ENCODE data around the gene PEF1. TPM values are rescaled to one million over a fixed set of nuclear protein-coding genes. Genes with fewer than 3 reads are reported as not detected.

Gene PEF1
- total RNA-seq, 2 experiments from 2014 or later: 56.1 to 67.7 TPM

DNA sequence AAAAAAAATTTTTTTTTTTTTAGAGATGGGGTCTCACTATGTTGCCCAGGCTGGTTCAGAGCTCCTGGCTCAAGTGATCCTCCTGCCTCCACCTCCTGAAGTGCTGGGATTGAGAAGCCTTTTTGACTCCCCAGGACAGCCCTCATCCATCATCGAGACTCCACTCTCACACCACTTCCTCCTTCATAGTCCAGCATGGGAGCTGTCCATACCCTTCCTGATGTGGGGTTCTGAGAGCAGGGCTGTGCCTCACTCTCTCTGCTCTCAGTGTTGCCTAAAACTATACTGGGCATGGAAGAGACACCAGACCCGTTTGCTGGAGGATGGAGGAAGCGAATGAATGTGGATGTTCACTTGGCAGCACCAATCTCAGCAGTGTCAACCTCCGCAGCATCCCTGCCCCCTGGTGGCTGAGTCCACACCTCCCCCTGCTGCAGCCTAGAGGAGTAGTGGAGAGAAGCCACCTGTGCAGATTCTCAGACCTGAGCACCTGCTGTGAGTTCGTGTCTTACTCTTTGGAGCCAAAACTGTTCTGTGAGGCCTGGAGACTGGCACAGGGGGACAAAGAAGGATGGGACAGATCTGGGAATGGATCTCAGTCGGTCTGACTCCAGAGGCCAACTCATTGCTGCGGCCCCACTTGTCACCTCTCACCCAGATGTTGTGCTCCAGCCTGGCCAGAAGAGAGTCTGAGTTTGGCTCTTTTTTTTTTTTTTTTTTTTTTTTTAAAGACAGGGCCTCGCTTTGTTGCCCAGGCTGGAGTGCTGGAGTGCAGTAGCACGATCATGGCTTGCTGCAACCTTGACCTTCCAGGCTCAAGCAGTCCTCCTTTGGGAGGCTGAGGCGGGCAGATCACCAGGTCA is 50.7 kb downstream of the PEF1 start:
- H3K79me2 ChIP-seq (ENCODE audit: insufficient read depth, low read depth, low read length): no peaks in the 10 kb centered on the region
- H3K4me1 ChIP-seq (ENCODE audit: insufficient read depth, low read length, poor library complexity, severe bottlenecking): no peaks in the 10 kb centered on the region
- POLR2A ChIA-PET: no interaction called here
- no peak overlapping the region for H3K4me2 ChIP-seq (ENCODE audit: low read length)
- no peak for TF ChIP-seq EZH2phosphoT487 (IDR thresholded peaks at IDR 0.05; ENCODE audit: borderline replicate concordance, low read depth, low read length)
- TF ChIP-seq, protein P1, sequence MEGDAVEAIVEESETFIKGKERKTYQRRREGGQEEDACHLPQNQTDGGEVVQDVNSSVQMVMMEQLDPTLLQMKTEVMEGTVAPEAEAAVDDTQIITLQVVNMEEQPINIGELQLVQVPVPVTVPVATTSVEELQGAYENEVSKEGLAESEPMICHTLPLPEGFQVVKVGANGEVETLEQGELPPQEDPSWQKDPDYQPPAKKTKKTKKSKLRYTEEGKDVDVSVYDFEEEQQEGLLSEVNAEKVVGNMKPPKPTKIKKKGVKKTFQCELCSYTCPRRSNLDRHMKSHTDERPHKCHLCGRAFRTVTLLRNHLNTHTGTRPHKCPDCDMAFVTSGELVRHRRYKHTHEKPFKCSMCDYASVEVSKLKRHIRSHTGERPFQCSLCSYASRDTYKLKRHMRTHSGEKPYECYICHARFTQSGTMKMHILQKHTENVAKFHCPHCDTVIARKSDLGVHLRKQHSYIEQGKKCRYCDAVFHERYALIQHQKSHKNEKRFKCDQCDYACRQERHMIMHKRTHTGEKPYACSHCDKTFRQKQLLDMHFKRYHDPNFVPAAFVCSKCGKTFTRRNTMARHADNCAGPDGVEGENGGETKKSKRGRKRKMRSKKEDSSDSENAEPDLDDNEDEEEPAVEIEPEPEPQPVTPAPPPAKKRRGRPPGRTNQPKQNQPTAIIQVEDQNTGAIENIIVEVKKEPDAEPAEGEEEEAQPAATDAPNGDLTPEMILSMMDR (conservative IDR thresholded peaks at IDR 0.05; ENCODE audit: low read length): peak; percentile 94
- H4K20me1 ChIP-seq (ENCODE audit: insufficient read depth, low read length): no peaks in the 10 kb centered on the region
- CTCF ChIA-PET (ENCODE audit: unreplicated experiment): interaction anchor here (0.6 kb wide), 1 partner anchor 1112 kb away, joined by 3 read pairs; no protein-coding TSS in a partner anchor
- H3K27ac ChIP-seq (ENCODE audit: low read depth, low read length, poor library complexity, severe bottlenecking): no peak overlapping the region
- H3K36me3 ChIP-seq (ENCODE audit: insufficient read depth, low read length): no peaks in the 10 kb centered on the region
- no peaks in the 10 kb centered on the region for H3K9me2 ChIP-seq (ENCODE audit: insufficient read depth, low read length)
- DNase-seq (ENCODE audit: low spot score): peak; percentile 71
- BruUV-seq (replicated peaks): no TSS peak
- no peak overlapping the region for H3K4me3 ChIP-seq (ENCODE audit: low read depth, low read length, poor library complexity, severe bottlenecking)
- no peak overlapping the region for H2AFZ ChIP-seq (ENCODE audit: low read length)
- intact Hi-C loops (cut with micrococcal nuclease; ENCODE audit: unreplicated experiment): loop anchor here (1.0 kb wide), 1 partner anchor 30 kb away; no protein-coding TSS in a partner anchor
- H3K9me3 ChIP-seq (ENCODE audit: low read length): no peaks in the 10 kb centered on the region

DNA sequence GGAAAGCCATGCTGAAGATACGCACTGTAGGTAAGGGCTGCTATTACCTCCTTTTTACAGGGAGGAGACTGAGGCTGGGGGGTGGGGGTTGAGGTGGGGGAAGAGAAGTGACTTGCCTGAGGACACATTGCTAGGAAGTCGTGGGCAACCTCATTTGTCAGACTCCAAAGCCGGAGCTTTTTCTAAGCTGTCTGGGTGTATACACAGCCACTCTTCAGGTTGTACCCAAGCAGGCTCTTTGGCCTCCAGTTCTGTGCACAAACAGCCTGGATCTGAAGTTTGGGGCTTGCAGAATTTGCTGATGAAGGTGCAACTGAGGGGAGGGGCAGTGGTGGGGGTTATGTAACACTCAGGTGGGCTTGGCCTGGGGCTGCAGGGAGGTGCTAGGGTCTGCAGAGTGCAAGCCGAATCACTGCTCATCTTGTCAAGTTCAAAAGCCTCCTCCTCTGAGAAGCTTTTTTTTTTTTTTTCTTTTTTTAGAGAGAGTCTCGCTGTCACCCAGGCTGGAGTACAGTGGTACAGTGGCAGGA is 51.5 kb downstream of the PEF1 start:
- TF ChIP-seq EZH2phosphoT487 (IDR thresholded peaks at IDR 0.05; ENCODE audit: borderline replicate concordance, low read depth, low read length): no peak
- TF ChIP-seq, protein P1 (conservative IDR thresholded peaks at IDR 0.05; ENCODE audit: low read length): no peak
- Histone ChIP-seq H3K9me2 (ENCODE audit: insufficient read depth, low read length) (no peaks in the 10 kb centered on the region), H3K4me2 (ENCODE audit: low read length) (no peak overlapping the region), H3K27ac (ENCODE audit: low read depth, low read length, poor library complexity, severe bottlenecking) (no peak overlapping the region), H3K79me2 (ENCODE audit: insufficient read depth, low read depth, low read length) (no peaks in the 10 kb centered on the region), H3K9me3 (ENCODE audit: low read length) (no peaks in the 10 kb centered on the region), H4K20me1 (ENCODE audit: insufficient read depth, low read length) (no peaks in the 10 kb centered on the region), H3K4me3 (ENCODE audit: low read depth, low read length, poor library complexity, severe bottlenecking) (no peak overlapping the region), H3K4me1 (ENCODE audit: insufficient read depth, low read length, poor library complexity, severe bottlenecking) (no peaks in the 10 kb centered on the region), H2AFZ (ENCODE audit: low read length) (no peak overlapping the region), H3K36me3 (ENCODE audit: insufficient read depth, low read length) (no peaks in the 10 kb centered on the region)
- intact Hi-C loops (cut with micrococcal nuclease; ENCODE audit: unreplicated experiment): no loop called here
- no peak for DNase-seq (ENCODE audit: low spot score)
- POLR2A ChIA-PET: no interaction called here
- CTCF ChIA-PET (ENCODE audit: unreplicated experiment): no interaction called here
- no TSS peak for BruUV-seq (replicated peaks)

DNA sequence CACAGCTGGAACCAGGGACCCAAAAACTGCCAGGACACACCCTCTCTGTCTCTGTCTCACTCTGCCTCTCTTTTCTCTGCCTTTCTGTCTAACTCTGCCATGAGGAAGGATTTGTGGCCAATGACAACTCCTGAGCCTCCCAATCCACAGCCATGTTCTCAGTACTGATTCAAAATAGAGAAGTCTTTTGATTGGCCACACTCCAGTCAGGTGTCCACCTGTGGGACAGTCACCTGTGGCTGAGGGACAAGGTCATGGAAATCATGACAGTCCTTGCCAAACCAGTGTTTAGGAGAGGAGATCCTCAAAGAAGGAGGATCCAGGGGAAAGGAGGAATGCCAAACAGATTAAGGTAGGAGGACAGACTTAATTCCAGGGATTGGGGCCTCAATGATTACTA is 52.5 kb downstream of the PEF1 start:
- intact Hi-C loops (cut with micrococcal nuclease; ENCODE audit: unreplicated experiment): no loop called here
- Histone ChIP-seq H3K27ac (ENCODE audit: low read depth, low read length, poor library complexity, severe bottlenecking) (no peak overlapping the region), H3K79me2 (ENCODE audit: insufficient read depth, low read depth, low read length) (no peaks in the 10 kb centered on the region), H2AFZ (ENCODE audit: low read length) (no peak overlapping the region), H3K36me3 (ENCODE audit: insufficient read depth, low read length) (no peaks in the 10 kb centered on the region), H3K4me3 (ENCODE audit: low read depth, low read length, poor library complexity, severe bottlenecking) (no peak overlapping the region), H3K4me1 (ENCODE audit: insufficient read depth, low read length, poor library complexity, severe bottlenecking) (no peaks in the 10 kb centered on the region), H4K20me1 (ENCODE audit: insufficient read depth, low read length) (no peaks in the 10 kb centered on the region), H3K4me2 (ENCODE audit: low read length) (no peak overlapping the region), H3K9me2 (ENCODE audit: insufficient read depth, low read length) (no peaks in the 10 kb centered on the region), H3K9me3 (ENCODE audit: low read length) (no peaks in the 10 kb centered on the region)
- no peak for DNase-seq (ENCODE audit: low spot score)
- no TSS peak for BruUV-seq (replicated peaks)
- CTCF ChIA-PET (ENCODE audit: unreplicated experiment): no interaction called here
- no peak for TF ChIP-seq EZH2phosphoT487 (IDR thresholded peaks at IDR 0.05; ENCODE audit: borderline replicate concordance, low read depth, low read length)
- TF ChIP-seq, protein P1 (conservative IDR thresholded peaks at IDR 0.05; ENCODE audit: low read length): no peak
- POLR2A ChIA-PET: interaction anchor here (0.6 kb wide), 1 partner anchor 170 kb away, joined by 5 read pairs; no protein-coding TSS in a partner anchor

All from OCI-LY7 (cell line).